Stromal cell of bone marrow (primary cell): ENCODE measurements around the gene SPATA3.
A peak's percentile ranks its signal among the peaks of the same experiment; 100 is the strongest.
"Not testable (repeated sequence)": the region's sequence is repeated elsewhere in the genome, so short reads cannot be mapped to it uniquely, and the experiment has no call there.

Experiments
- DNase-seq: peaks from one replicate; pipeline ENCODE4 v3.0.0-alpha.2; 2012; ENCODE audit warnings: low read depth

Gene SPATA3

DNA sequence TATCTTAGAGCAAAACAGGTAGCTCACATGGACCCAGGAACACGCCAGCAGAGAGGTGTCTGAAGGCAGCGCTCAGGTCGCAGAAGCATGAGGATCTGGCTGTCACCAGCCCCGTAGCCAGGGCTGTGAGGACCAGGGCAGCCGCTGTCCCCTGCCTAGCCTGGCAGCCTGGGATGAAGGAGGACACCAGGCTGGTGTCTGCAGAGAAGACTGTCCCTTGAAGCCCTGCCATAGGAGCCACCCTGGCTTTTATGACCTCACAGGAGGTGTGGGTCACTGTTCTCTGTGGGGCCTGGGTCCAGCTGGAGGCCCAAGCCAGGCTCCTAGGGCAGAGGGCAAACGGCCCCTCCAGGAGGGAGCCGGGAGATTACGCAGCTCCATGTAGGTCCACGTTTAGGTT lies at the start of gene SPATA3:
TSS of gene SPATA3 (plus strand) at position 301 of the 400 bp plus-strand sequence. CDS start 113 bp downstream, outside the sequence.
- DNase-seq, result no peak

- no peak for DNase-seq
These were observed 49.3 kb upstream of the SPATA3 start for GRCh38 chr2:230946429-230947234.

GRCh38 chr2:230947235-230947576 lies 48.7 kb upstream of the SPATA3 start:
- no peak for DNase-seq

- DNase-seq, result no peak
These were observed 48.0 kb upstream of the SPATA3 start for GRCh38 chr2:230947908-230948365.

DNA sequence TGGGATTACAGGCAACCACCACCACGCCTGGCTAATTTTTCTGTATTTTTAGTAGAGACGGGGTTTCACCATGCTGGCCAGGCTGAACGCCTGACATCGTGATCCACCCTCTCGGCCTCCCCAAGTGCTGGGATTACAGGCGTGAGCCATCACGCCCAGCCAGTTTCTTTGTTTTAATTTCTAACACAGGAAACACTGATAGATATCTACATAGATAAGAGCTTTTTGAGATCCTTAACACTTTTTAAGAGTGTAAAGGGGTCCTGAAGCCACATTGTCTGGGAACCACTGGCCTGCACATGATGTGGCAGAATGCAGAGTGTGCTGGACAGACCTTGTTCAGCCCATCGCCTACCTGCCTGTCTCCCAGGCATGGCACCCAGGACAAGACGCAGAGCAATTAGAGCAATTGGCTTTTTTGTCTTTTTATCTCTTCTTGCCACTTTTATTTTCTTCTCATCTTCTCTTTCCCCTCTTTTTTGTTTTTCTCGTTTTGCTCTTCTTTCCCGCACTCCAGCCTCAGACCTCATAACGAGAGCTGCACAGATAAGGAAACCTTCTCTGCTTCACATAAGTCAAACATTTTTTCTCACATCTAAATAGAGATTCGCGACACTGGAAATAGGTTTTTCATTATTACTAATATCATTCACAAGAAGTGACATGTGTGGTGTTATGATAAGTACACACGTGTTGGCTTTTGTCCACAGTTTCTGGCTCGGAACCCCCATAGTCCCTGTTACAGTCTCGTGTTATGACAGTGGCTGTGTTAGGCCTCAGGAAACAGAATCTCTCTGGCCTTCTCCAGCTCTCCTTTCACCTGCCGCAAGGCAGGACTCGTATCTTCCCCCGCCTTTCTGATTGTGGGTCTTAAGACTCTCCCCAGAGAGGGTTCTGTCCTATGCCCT lies 45.7 kb upstream of the SPATA3 start:
- no peak for DNase-seq

DNA sequence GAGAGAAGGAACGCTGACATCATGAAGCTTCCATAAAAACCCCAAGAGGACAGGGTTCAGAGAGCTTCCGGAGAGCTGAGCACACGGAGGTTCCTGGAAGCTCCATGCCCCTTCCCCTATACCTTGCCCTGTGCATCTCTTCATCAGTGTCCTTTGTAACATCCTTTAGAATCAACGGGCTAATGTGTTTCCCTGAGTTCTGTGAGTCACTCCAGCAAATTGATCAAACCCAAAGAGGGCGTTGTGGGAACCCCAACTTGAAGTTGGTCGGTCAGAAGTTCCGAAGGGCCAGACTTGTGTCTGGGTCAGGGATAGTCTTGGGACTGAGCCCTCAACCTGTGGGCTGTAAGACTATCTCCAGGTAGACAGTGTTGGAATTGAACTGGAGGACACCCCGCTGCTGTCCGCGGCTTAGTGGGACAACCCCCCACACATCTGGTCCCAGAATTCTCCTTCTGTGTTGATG lies 45.0 kb upstream of the SPATA3 start:
- no peak for DNase-seq

GRCh38 chr2:230951396-230951795 lies 44.5 kb upstream of the SPATA3 start:
- no peak for DNase-seq

DNA sequence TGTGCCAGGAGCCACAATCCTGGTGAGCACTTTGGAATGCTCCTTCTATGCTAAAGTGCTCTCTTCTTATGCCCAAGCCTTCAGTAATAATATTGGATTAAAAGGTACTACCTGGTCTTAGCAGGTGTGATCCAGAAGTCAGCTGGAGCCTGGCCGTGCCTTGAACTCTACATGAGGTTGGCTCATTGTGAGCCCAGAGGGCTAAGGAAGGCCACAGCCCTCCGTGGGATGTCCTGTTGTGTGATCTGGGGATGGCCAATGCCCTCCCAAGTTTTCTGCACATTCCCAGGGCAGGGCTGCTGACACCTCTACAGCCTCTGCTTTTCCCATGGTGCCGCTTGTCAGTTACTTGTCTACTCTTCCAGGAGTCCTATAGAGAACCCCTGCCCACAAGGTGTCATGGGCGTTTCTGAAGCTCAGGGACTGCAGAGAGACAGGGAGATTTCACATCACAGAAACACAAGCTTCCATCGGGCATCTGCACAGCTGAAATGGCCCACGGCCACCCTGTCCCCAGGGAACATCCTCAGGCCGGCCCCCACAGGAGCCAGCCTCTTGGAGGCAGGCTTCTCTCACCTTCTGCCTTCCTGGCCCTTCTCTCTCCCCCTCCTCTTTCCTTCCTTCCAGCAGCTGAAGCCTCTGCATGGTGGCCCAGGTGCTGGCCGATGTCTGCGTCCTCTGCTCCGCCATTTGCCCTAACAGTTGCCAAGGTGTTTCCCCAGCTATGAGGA lies 43.5 kb upstream of the SPATA3 start:
- DNase-seq, result no peak

GRCh38 chr2:230953845-230954244 lies 42.1 kb upstream of the SPATA3 start:
- DNase-seq, result no peak

DNA sequence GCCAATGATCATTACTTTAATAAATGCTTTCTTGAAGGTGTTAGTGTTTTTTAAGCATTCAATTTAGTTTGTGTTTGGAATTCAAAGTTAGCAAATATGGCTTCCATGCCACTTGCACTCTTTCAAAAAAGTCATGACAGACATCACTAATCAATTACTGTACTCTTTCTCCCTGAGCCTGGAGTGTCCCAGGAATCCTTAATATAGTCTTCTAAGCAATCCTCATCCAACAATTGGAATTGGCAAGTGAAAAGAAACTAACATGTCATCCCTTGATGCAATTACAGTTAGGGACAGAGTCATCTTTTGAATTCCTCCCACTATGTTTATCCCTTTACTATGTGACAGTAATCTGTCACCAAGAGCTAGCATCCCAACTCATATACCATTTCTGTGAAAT lies 41.2 kb upstream of the SPATA3 start:
- no peak for DNase-seq

DNA sequence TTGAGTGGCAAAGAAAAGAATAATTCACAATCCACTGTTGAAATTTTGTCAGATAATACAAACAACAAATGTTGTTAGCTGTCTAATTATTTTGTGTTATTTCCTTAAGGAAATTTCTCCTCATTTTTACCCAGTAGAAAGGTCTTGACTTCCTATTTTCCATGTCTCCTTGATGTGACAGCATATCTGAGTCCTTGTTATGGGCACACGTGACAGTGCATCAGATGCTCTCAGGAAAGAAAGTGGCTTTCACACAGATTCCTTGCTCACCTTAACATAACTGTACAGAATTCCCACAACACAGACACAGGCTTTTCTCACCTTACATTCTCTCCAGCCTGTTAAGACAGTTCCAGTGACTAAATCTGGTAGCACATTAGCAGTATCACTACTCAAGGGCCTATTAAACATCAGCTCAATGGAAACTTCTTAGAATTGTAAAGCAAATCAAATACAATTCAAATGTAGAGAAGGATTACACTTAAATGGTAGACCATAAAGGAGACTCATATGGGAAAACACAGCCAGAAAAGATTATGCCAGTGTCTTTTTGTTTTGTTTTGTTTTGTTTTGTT lies 40.7 kb upstream of the SPATA3 start:
- DNase-seq, result no peak

DNA sequence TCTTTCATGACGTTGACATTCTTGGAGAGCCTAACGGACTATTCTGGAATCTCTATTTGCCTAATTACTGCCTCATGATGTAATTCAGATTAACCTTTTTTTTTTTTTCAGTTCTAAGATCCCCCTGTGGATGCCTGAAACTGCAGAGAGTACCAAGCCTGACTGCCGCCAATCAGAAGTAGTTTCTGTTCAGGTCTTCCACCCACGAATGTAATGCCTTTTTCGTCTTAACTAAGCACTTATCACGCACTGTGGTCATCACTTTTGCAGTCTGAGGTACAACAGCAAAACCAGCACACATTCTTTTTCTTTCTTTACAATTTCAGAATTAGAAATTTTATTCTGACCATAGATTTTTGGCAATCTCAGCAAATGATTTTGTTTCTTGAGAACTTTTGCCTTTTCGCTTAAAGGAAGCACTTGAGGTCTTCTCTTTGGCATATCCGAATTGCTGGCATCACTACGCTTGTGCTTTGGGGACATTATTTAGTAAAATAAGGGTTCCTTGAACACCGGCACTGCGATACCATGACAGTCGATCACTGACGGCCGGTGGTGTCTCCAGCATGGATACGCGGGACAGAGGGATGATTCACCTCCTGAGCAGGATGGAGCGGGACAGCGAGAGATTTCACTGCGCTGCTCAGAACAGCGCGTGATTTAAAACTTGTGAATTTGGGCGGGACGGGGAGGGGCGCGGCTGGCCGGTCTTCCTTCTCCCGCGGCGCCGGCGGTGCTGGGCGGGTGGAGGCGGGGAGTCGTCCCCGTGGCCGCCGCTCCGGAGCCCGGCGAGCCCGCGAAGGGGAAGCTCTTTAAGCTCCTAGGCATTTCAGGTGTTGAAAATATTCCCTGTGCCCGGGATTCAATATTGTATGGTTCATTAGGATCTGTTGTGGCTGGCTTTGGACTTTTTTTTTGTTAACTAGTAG lies 38.8 kb upstream of the SPATA3 start:
- peak; percentile 32 for DNase-seq

- no peak for DNase-seq
These were observed 38.0 kb upstream of the SPATA3 start for GRCh38 chr2:230957756-230958391.

- DNase-seq, result no peak
These were observed 36.8 kb upstream of the SPATA3 start for GRCh38 chr2:230958820-230959756.

DNA sequence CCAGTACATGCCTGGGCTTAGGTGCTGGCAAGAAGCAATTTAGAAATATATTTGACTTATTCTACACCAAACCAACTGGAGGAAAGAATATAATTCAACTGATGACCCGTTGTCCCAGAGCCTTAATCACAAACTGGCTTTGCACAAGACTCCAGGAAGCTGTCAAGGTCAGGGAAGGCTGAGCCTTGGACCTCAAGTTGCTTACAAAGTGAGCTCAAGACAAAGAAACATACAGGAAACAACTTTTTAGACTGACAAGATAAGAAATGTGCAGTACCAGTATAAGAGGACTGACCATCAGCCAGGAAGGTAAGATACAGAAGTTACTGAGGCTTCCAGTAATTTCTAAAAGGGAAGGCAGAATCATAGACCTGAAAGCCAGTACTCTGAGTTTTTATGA lies 35.9 kb upstream of the SPATA3 start:
- DNase-seq, result no peak

DNA sequence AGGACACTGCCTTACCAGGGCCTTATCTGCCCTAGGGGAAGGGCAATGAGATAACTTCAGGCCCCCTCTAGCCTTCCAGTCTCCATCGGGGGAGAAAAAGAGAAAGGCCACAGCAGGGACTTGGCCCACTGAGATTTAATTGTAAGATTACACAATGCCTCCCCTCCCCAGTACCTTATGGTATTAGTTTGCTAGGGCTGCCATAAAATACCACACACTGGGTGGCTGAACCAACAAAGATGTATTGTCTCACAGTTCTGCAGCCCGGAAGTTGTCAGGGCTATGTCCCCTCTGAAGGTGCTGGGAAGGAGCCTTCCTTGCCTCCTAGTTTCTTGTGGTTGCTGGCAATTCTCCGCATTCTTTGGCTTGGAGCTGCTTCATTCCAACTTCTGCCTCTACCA lies 34.8 kb upstream of the SPATA3 start:
- no peak for DNase-seq

- no peak for DNase-seq
These were observed 31.7 kb upstream of the SPATA3 start for GRCh38 chr2:230964136-230964730.

DNA sequence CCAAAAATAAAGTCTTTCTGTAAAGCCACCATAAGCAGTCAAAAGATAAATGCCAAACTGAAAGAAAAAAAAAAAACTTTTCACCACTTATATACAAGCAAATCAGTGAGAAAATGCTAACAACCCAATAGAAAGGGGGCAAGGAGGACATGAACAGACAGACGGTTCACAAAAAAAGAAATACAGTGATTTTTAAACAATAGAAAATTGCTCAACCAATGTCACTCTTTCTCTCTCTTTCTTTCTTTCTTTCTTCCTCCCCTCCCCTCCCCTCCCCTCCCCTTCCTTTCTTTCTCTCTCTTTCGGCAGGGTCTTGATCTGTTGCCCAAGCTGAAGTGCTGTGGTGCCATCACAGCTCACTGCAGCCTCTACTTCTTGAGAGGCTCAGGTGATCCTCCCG lies 28.8 kb upstream of the SPATA3 start:
- no peak for DNase-seq

DNA sequence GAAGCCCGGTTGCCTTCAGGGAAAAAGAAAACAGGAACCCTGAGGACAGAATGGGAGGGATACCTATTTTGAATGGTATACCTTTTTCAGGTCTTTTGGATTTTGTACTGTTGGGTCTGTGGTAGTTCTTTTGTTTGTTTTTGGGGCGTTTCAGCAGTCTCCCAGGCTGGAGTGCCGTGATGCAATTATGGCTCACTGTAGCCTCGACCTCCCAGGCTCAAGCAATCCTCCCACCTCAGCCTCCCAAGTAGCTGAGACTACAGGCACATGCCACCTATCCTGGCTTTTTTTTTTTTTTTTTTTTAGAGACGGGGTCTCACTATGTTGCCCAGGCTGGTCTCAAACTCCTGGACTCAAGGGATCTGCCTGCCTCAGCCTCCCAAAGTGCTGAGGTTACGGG lies 27.6 kb upstream of the SPATA3 start:
- not testable (repeated sequence) for DNase-seq
